HL-60 (cell line): ENCODE measurements around the gene AP3M1.

ENCODE experiments used
- GABPA ChIP-seq: IDR thresholded peaks from 2 replicates; pipeline ENCODE4 v1.6.1; 2012; ENCODE audit warnings: low read depth
- POLR2AphosphoS5 ChIP-seq: IDR thresholded peaks from 2 replicates; pipeline ENCODE4 v1.6.1; 2012; ENCODE audit warnings: low read depth
- TF ChIP-seq, protein P1 (sequence below): IDR thresholded peaks from one replicate; pipeline ENCODE4 v1.5.1; 2011; ENCODE audit warnings: low read length, control low read depth, inconsistent platforms; ENCODE audit not compliant: insufficient read depth

DNA sequence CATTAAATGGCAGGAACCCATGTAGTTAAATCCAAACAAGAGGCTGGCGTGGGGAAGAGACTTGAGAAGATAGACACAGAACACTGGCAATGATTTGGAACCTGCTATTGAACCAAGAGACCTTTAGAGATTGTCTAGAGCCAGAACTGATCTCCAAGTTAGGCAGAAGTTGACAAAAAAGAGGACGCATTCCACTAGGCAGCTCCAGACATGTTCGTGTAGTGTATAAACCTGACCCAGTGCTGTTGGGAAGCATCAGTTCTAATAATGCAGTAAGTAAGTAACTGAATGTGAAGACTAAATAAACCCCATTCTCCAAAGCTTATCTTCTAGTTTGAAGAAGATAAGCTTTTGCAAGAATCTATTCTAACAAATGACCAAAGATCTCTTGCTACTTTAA is 50.8 kb downstream of the AP3M1 start:
- TF ChIP-seq, protein P1, sequence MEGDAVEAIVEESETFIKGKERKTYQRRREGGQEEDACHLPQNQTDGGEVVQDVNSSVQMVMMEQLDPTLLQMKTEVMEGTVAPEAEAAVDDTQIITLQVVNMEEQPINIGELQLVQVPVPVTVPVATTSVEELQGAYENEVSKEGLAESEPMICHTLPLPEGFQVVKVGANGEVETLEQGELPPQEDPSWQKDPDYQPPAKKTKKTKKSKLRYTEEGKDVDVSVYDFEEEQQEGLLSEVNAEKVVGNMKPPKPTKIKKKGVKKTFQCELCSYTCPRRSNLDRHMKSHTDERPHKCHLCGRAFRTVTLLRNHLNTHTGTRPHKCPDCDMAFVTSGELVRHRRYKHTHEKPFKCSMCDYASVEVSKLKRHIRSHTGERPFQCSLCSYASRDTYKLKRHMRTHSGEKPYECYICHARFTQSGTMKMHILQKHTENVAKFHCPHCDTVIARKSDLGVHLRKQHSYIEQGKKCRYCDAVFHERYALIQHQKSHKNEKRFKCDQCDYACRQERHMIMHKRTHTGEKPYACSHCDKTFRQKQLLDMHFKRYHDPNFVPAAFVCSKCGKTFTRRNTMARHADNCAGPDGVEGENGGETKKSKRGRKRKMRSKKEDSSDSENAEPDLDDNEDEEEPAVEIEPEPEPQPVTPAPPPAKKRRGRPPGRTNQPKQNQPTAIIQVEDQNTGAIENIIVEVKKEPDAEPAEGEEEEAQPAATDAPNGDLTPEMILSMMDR, result no peak
- TF ChIP-seq POLR2AphosphoS5 (no peak), GABPA (no peak)
